ENCODE results near the gene ANKZF1.

DNA sequence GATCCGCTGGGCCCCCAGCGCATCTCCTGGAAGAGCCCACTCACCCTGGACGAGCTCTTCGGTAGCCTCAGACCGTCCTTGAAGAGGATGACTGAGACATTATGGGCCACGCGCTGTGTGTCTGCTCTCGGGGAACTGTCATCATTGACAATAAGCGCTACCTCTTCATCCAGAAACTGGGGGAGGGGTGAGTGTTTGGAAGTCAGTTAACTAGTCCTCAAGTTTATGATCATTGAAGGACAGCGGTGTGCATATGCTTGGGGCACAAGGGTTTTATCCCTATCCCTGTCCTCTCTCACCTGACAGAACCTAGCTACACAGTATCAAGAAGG is 16.3 kb downstream of the ANKZF1 start:
- TF ChIP-seq, protein P1, sequence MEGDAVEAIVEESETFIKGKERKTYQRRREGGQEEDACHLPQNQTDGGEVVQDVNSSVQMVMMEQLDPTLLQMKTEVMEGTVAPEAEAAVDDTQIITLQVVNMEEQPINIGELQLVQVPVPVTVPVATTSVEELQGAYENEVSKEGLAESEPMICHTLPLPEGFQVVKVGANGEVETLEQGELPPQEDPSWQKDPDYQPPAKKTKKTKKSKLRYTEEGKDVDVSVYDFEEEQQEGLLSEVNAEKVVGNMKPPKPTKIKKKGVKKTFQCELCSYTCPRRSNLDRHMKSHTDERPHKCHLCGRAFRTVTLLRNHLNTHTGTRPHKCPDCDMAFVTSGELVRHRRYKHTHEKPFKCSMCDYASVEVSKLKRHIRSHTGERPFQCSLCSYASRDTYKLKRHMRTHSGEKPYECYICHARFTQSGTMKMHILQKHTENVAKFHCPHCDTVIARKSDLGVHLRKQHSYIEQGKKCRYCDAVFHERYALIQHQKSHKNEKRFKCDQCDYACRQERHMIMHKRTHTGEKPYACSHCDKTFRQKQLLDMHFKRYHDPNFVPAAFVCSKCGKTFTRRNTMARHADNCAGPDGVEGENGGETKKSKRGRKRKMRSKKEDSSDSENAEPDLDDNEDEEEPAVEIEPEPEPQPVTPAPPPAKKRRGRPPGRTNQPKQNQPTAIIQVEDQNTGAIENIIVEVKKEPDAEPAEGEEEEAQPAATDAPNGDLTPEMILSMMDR (IDR thresholded peaks at IDR 0.05): no peak
- no peak for TF ChIP-seq EP300 (IDR thresholded peaks at IDR 0.05)
- TF ChIP-seq POLR2AphosphoS5 (IDR thresholded peaks at IDR 0.05): no peak
